Loucy (cell line): ENCODE measurements around the gene ZAR1.

ENCODE experiments used
- CTCF ChIP-seq: fragments of 200-600 bp; sonication (generic); conservative IDR thresholded peaks from 2 replicates; pipeline ENCODE4 v1.5.1; 2014; ENCODE audit warnings: mild to moderate bottlenecking, antibody characterized with exemption, low read length
- EZH2phosphoT487 ChIP-seq: fragments of 200-600 bp; IDR thresholded peaks from 2 replicates; pipeline ENCODE4 v1.6.1; 2018; ENCODE audit warnings: antibody characterized with exemption, mild to moderate bottlenecking, moderate library complexity, borderline replicate concordance

DNA sequence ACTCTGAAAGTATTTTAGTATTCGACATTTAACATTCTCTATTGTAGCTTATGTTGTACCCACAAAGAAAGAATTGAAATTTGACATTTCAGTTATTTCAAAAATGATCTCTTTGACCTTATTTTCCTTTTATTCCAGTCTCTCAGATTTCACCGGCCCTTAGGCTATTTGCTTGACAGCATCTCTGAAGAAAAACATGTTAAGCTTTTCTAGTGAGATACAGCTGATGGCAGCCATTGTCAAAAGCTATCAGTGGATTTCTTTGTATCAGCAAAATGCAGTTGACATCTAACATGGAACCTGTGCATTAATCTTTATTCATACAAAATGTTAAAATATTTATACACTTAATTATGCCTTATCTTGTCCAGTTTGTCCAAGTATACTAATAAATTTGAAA lies 16.7 kb downstream of the ZAR1 start:
- TF ChIP-seq CTCF, result no peak
- TF ChIP-seq EZH2phosphoT487, result no peak
